HepG2 (cell line): ENCODE measurements around the gene PSRC1. TPM values are rescaled to one million over a fixed set of nuclear protein-coding genes. Genes with fewer than 3 reads are reported as not detected.

ENCODE experiments used
- CAMTA2 ChIP-seq: sonication (generic); formaldehyde crosslinking; IDR thresholded peaks from 2 replicates; pipeline ENCODE4 v1.4.0; 2020; ENCODE audit warnings: mild to moderate bottlenecking, missing genetic modification reagents, borderline replicate concordance
- E2F2 ChIP-seq: sonication (generic); formaldehyde crosslinking; IDR thresholded peaks from 2 replicates; pipeline ENCODE4 v1.4.0; 2020; ENCODE audit warnings: missing genetic modification reagents, borderline replicate concordance
- FLYWCH1 ChIP-seq: sonication (generic); formaldehyde crosslinking; IDR thresholded peaks from 2 replicates; pipeline ENCODE4 v1.8.1; 2023; ENCODE audit warnings: mild to moderate bottlenecking, missing genetic modification reagents
- FOXA3 ChIP-seq: IDR thresholded peaks from 2 replicates; pipeline ENCODE4 v1.6.1; 2016; ENCODE audit warnings: missing genetic modification reagents, missing compliant biosample characterization
- FOXO1 ChIP-seq: sonication (generic); formaldehyde crosslinking; IDR thresholded peaks from 2 replicates; pipeline ENCODE4 v1.4.0; 2020; ENCODE audit warnings: missing genetic modification reagents
- HOXA5 ChIP-seq: sonication (generic); formaldehyde crosslinking; IDR thresholded peaks from 2 replicates; pipeline ENCODE4 v1.4.0; 2020; ENCODE audit warnings: missing genetic modification reagents
- HOXA7 ChIP-seq: sonication (generic); formaldehyde crosslinking; IDR thresholded peaks from 2 replicates; pipeline ENCODE4 v1.8.1; 2022; ENCODE audit warnings: mild to moderate bottlenecking, missing genetic modification reagents, moderate library complexity
- NR1H2 ChIP-seq: sonication (generic); formaldehyde crosslinking; IDR thresholded peaks from 2 replicates; pipeline ENCODE4 v1.8.1; 2022; ENCODE audit warnings: low read depth, missing genetic modification reagents, borderline replicate concordance
- RXRB ChIP-seq: IDR thresholded peaks from 2 replicates; pipeline ENCODE4 v1.6.1; 2016; ENCODE audit warnings: borderline replicate concordance, missing genetic modification reagents, missing compliant biosample characterization
- STAG1 ChIP-seq: sonication (generic); formaldehyde crosslinking; IDR thresholded peaks from 2 replicates; pipeline ENCODE4 v1.4.0; 2020; ENCODE audit warnings: missing genetic modification reagents
- TCF12 ChIP-seq, 2 experiments: fragments of 450-650 bp in 1 of 2; sonication (generic) in 1 of 2; formaldehyde crosslinking in 1 of 2; IDR thresholded peaks; 2 replicates each; pipeline versions ENCODE4 v1.6.1 to v1.8.0; 2017 to 2022; ENCODE audit warnings: antibody characterized with exemption in 1 of 2, mild to moderate bottlenecking in 1 of 2, missing genetic modification reagents in 1 of 2, moderate library complexity in 1 of 2
- ZNF446 ChIP-seq: sonication (generic); formaldehyde crosslinking; IDR thresholded peaks from 2 replicates; pipeline ENCODE4 v1.5.0; 2020; ENCODE audit warnings: mild to moderate bottlenecking, missing genetic modification reagents
- ZNF572 ChIP-seq: sonication (generic); formaldehyde crosslinking; IDR thresholded peaks from 2 replicates; pipeline ENCODE4 v1.5.1; 2020; ENCODE audit warnings: mild to moderate bottlenecking, missing genetic modification reagents
- ZNF577 ChIP-seq: sonication (generic); formaldehyde crosslinking; IDR thresholded peaks from 2 replicates; pipeline ENCODE4 v1.4.0; 2020; ENCODE audit warnings: mild to moderate bottlenecking, low read depth, missing genetic modification reagents, borderline replicate concordance
- ZNF687 ChIP-seq: sonication (generic); formaldehyde crosslinking; IDR thresholded peaks from 2 replicates; pipeline ENCODE4 v1.5.1; 2020; ENCODE audit warnings: mild to moderate bottlenecking, missing genetic modification reagents, moderate library complexity
- ZNF839 ChIP-seq: sonication (generic); formaldehyde crosslinking; IDR thresholded peaks from 2 replicates; pipeline ENCODE4 v1.4.0; 2020; ENCODE audit warnings: missing genetic modification reagents, mild to moderate bottlenecking, borderline replicate concordance
- ZSCAN29 ChIP-seq: sonication (generic); formaldehyde crosslinking; conservative IDR thresholded peaks from 2 replicates; pipeline ENCODE4 v1.4.0; 2020; ENCODE audit warnings: mild to moderate bottlenecking, missing genetic modification reagents
- polyA plus RNA-seq, 8 experiments: library from polyadenylated mRNA; depleted of rRNA in 3 of 8; stranded (reverse) in 7 of 8; unstranded in 1 of 8; fragments of >200 nt; fragmentation: Illumina TruSeq in 4 of 8; extraction: Trizol in 4 of 8; gene quantifications; 2 replicates each; pipeline versions ENCODE4 v1.2.1 to v1.2.3, GENCODE V29; 2011 to 2016; ENCODE audit warnings: low read depth in 4 of 8, missing spikeins in 1 of 8, mixed read lengths in 1 of 8; ENCODE audit not compliant: insufficient read depth in 1 of 8
- total RNA-seq, 5 experiments: library from RNA; depleted of rRNA; stranded (reverse); fragments of >200 nt; fragmentation: Illumina TruSeq; extraction: Trizol; gene quantifications; 2 replicates each; pipeline ENCODE4 v1.2.3, GENCODE V29; 2016; ENCODE audit warnings: low read depth in 1 of 5
- TF ChIP-seq, protein P1 (sequence below): sonication (generic); formaldehyde crosslinking; IDR thresholded peaks from 2 replicates; pipeline ENCODE4 v1.8.1; 2023; ENCODE audit warnings: mild to moderate bottlenecking, missing genetic modification reagents, borderline replicate concordance
- TF ChIP-seq, protein P2 (sequence below): sonication (generic); formaldehyde crosslinking; IDR thresholded peaks from 2 replicates; pipeline ENCODE4 v1.5.0; 2020; ENCODE audit warnings: missing genetic modification reagents, mild to moderate bottlenecking, borderline replicate concordance
- TF ChIP-seq, protein P3 (sequence below): IDR thresholded peaks from 2 replicates; pipeline ENCODE4 v1.6.1; 2016; ENCODE audit warnings: missing compliant biosample characterization, missing genetic modification reagents, borderline replicate concordance
- TF ChIP-seq, protein P4 (sequence below): sonication (generic); formaldehyde crosslinking; IDR thresholded peaks from 2 replicates; pipeline ENCODE4 v1.5.1; 2020; ENCODE audit warnings: mild to moderate bottlenecking, moderate library complexity, missing genetic modification reagents

Gene PSRC1
- total and polyA plus RNA-seq, 2 of the 13 experiments (the other 11 are each of a cell fraction or from before 2014, with no cell fraction given) = 28.6 to 30.3 TPM

DNA sequence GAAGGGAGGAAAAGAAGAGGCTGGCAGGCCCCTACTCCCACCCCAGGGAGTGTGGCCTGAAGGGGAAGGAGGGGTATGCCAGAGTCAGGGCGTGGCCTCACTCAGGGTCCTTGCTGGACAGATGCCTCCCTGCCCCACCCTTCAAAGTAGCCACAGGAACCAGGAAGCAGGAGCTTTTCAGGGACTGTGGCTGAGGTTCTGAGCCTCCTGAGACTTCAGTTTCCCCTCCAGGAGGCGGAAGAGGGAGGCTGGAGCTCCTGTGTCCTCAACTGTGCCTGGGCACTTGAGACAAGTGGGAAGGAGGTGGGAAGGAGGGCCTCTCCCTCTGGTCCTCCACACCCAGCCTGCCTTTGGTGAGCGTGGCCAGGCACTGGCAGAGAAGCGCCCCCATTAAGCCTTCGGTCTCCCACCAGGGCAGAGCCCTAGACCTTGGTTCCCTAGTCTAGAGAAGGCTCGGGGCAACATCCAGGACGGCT, 28.3 kb downstream of the PSRC1 start (continued):
- TF ChIP-seq HOXA7 (CRISPR knock-in tag) (no peak), TCF12 (IDR thresholded peaks at IDR 0.05) (no peak), TCF12 (CRISPR knock-in tag; IDR thresholded peaks at IDR 0.05) (peak; percentile 36; the same call in 1 of the 2 replicates), ZSCAN29 (CRISPR knock-in tag) (no peak), ZNF839 (CRISPR knock-in tag) (no peak), ZNF687 (CRISPR knock-in tag) (no peak), RXRB (CRISPR knock-in tag) (no peak), FLYWCH1 (no peak), CAMTA2 (CRISPR knock-in tag) (0 out of 2 replicates have a peak, but pooled peaks have one; percentile 42), NR1H2 (no peak), FOXA3 (CRISPR knock-in tag) (no peak), ZNF572 (CRISPR knock-in tag) (peak; percentile 99), ZNF446 (no peak), STAG1 (CRISPR knock-in tag) (no peak), E2F2 (no peak), ZNF577 (CRISPR knock-in tag) (no peak), HOXA5 (no peak), FOXO1 (CRISPR knock-in tag) (no peak)
- TF ChIP-seq, protein P1, sequence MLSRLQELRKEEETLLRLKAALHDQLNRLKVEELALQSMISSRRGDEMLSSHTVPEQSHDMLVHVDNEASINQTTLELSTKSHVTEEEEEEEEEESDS (CRISPR knock-in tag) = no peak
- TF ChIP-seq, protein P2, sequence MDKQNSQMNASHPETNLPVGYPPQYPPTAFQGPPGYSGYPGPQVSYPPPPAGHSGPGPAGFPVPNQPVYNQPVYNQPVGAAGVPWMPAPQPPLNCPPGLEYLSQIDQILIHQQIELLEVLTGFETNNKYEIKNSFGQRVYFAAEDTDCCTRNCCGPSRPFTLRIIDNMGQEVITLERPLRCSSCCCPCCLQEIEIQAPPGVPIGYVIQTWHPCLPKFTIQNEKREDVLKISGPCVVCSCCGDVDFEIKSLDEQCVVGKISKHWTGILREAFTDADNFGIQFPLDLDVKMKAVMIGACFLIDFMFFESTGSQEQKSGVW (CRISPR knock-in tag) = no peak
- TF ChIP-seq, protein P3, sequence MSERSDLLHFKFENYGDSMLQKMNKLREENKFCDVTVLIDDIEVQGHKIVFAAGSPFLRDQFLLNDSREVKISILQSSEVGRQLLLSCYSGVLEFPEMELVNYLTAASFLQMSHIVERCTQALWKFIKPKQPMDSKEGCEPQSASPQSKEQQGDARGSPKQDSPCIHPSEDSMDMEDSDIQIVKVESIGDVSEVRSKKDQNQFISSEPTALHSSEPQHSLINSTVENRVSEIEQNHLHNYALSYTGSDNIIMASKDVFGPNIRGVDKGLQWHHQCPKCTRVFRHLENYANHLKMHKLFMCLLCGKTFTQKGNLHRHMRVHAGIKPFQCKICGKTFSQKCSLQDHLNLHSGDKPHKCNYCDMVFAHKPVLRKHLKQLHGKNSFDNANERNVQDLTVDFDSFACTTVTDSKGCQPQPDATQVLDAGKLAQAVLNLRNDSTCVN (CRISPR knock-in tag) = no peak
- TF ChIP-seq, protein P4, sequence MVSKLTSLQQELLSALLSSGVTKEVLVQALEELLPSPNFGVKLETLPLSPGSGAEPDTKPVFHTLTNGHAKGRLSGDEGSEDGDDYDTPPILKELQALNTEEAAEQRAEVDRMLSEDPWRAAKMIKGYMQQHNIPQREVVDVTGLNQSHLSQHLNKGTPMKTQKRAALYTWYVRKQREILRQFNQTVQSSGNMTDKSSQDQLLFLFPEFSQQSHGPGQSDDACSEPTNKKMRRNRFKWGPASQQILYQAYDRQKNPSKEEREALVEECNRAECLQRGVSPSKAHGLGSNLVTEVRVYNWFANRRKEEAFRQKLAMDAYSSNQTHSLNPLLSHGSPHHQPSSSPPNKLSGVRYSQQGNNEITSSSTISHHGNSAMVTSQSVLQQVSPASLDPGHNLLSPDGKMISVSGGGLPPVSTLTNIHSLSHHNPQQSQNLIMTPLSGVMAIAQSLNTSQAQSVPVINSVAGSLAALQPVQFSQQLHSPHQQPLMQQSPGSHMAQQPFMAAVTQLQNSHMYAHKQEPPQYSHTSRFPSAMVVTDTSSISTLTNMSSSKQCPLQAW = peak; percentile 18; the same call in 1 of the 2 replicates
